ENCODE results near the gene NHLRC2. TPM values are rescaled to one million over a fixed set of nuclear protein-coding genes. Genes with fewer than 3 reads are reported as not detected.

NHLRC2 gene
- total and polyA plus RNA-seq, 2 of the 13 experiments (the other 11 are each of a cell fraction or from before 2014, with no cell fraction given): 7.6 to 12.7 TPM

- Histone ChIP-seq H3K4me1 (ENCODE audit: insufficient read depth, low read length) (no peaks in the 10 kb centered on the region), H4K20me1 (ENCODE audit: insufficient read depth, low read length) (no peaks in the 10 kb centered on the region), H2AFZ (ENCODE audit: low read length) (no peak overlapping the region), H3K4me3 (replicated peaks in 1 of 3; ENCODE audit: insufficient read depth in 1 of 3, low read depth in 2 of 3, low read length in 3 of 3) (no peak overlapping the region), H3K27me3 (ENCODE audit: control insufficient read depth in 1 of 2, insufficient read depth in 2 of 2, low read length in 2 of 2) (no peaks in the 10 kb centered on the region), H3K79me2 (ENCODE audit: insufficient read depth, low read length) (no peaks in the 10 kb centered on the region), H3K4me2 (ENCODE audit: low read depth, low read length) (no peak overlapping the region), H3K36me3 (replicated peaks in 1 of 2; ENCODE audit: control insufficient read depth in 1 of 2, insufficient read depth in 2 of 2, low read length in 2 of 2) (peaks cover 0 to 15% of the 10 kb centered on the region in 2 experiments; a peak in 4 of 5 replicates), H3K27ac (ENCODE audit: extremely low read length, insufficient read depth, low read length) (no peak overlapping the region), H3K9ac (ENCODE audit: insufficient read depth, low read depth, low read length) (no peak overlapping the region), H3K9me3 (ENCODE audit: low read length) (no peaks in the 10 kb centered on the region)
- POLR2A ChIA-PET: no interaction called here
- in situ Hi-C loops (cut with HindIII; ENCODE audit: extremely low pct_ligation_motif_present, low pct_unique_long_range_greater_than_20kb): no loop called here
- FAIRE-seq (no peak), ATAC-seq (no peak), DNase-seq (ENCODE audit: low spot score) (no peak)
- intact Hi-C loops (cut with micrococcal nuclease; ENCODE audit: unreplicated experiment): no loop called here
- no TSS peak for BruUV-seq (replicated peaks)
- CTCF ChIA-PET (ENCODE audit: low intra/inter-chr PET ratio, low total read pairs): no interaction called here
- 95% methylated on average over 2 of the region's 2 CpGs for WGBS (ENCODE audit: low lambda C conversion rate)
- no peak for TF ChIP-seq SNAPC4 (CRISPR knock-in tag; IDR thresholded peaks at IDR 0.05)
- TF ChIP-seq HOXA9 (CRISPR knock-in tag; IDR thresholded peaks at IDR 0.05; ENCODE audit: borderline replicate concordance): no peak
- TF ChIP-seq ZNF784 (CRISPR knock-in tag; IDR thresholded peaks at IDR 0.05; ENCODE audit: borderline replicate concordance): no peak
- no peak for TF ChIP-seq ZKSCAN1 (IDR thresholded peaks at IDR 0.05; ENCODE audit: low read length)
- TF ChIP-seq ZNF101 (CRISPR knock-in tag; IDR thresholded peaks at IDR 0.05; ENCODE audit: borderline replicate concordance, low read depth): no peak
- TF ChIP-seq ZXDC (CRISPR knock-in tag; IDR thresholded peaks at IDR 0.05): no peak
- TF ChIP-seq FLYWCH1 (CRISPR knock-in tag; IDR thresholded peaks at IDR 0.05): no peak
- TF ChIP-seq GTF2F1 (IDR thresholded peaks at IDR 0.05; ENCODE audit: low read length): no peak
- TF ChIP-seq ARID3A (IDR thresholded peaks at IDR 0.05; ENCODE audit: low read depth, low read length): no peak
- TF ChIP-seq SKIL (CRISPR knock-in tag; IDR thresholded peaks at IDR 0.05; ENCODE audit: borderline replicate concordance): no peak
- TF ChIP-seq TAF1 (CRISPR knock-in tag; IDR thresholded peaks at IDR 0.05): no peak
- no peak for TF ChIP-seq ZNF17 (CRISPR knock-in tag; IDR thresholded peaks at IDR 0.05)
Measured at GRCh38 chr10:113882240-113882639, 27.8 kb downstream of the NHLRC2 start.
